Measurements from ENCODE around the gene ENPP6.
"Not testable (repeated sequence)": the region's sequence is repeated elsewhere in the genome, so short reads cannot be mapped to it uniquely, and the experiment has no call there.

Gene ENPP6

DNA sequence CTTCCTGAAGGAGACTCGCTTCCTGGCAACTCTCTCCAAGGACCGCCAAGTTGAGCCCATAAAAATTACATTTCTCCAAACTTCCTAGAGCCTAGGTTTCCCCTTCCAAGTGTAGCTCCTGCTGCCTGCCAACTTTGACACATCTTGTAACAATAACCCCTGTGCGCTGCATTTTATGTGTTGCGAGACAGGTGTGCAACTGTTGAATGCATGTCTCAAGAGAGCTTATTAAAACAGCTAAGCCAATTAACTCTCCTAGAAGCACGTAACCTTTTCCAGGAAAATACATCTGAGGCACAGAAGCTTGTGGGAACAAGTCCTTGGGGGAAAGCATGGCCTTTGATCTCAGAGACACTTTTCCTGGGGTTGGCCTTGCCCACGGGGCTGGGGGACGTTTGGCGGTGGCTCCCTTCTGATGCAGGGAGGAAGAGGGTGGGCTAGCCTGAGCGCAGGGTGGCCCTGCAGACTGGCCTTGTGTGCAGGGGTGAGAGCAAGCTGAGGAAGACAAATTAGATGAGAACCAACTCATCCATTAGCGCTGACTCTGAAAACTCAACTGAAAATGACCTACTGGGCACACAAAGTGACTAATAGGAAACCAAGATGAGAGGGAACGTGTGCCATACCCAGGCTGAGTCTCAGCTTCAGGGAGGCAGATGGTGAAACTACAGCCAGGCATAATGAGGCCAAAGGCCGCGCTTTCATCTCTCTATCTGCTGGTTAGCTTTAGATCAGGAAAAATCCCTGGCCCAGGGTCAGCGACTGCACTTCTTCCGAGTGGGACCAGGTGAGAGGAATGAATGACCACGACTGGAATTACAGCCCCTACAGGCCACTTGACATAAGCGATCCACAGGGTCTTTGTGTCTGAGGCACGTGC is 75.3 kb downstream of the ENPP6 start:
- H3K27ac Mint-ChIP-seq, result peak overlapping the region; percentile 63
- H3K36me3 Mint-ChIP-seq (ENCODE audit: low read depth), result no peaks in the 10 kb centered on the region
- H3K9me3 Mint-ChIP-seq, result peaks cover 35% of the 10 kb centered on the region
- H3K4me1 Mint-ChIP-seq, result peaks cover 20% of the 10 kb centered on the region
- no peak overlapping the region for H3K4me3 Mint-ChIP-seq
- no peak for TF ChIP-seq CTCF (IDR thresholded peaks at IDR 0.05)
- DNase-seq, result no peak
- peaks cover 10% of the 10 kb centered on the region for H3K27me3 Mint-ChIP-seq (ENCODE audit: low read depth, poor library complexity)

DNA sequence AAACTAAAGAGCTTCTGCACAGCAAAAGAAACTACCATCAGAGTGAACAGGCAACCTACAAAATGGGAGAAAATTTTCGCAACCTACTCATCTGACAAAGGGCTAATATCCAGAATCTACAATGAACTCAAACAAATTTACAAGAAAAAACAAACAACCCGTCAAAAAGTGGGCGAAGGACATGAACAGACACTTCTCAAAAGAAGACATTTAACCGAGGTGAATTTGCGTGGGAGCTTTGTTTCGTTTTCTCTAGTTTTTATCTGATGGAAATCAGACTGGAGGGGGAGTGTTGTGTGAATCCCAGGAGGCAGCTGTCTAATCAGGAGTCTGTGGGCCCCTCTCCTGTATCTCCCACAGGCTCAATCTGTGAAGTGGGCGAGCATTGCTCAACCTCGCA is 76.8 kb downstream of the ENPP6 start:
- not testable (repeated sequence) for H3K4me3 Mint-ChIP-seq; DNase-seq; H3K27me3 Mint-ChIP-seq (ENCODE audit: low read depth, poor library complexity); H3K27ac Mint-ChIP-seq
- Mint-ChIP-seq H3K9me3 (peaks cover 50% of the 10 kb centered on the region), H3K36me3 (ENCODE audit: low read depth) (peaks cover 11% of the 10 kb centered on the region), H3K4me1 (peaks cover 20% of the 10 kb centered on the region)

DNA sequence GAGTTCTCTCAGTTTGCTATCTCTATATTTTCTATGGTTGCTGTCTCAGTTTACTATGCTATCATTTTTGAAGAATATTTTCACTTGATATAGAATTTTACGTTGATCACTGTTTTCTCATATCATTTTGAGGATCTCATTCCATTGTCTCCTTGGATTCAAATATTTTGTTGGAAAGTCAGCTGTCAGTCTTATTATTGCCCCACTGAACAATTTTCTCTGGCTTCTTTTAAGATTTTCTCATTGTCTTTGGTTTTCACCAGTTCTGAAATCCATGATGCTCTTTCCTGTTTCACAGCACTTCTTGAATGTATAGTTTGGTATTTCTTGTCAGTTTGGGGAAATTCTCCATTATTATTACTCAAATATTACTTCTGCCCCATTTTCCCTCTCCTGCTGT is 81.1 kb downstream of the ENPP6 start:
- no peak for TF ChIP-seq CTCF (IDR thresholded peaks at IDR 0.05)
- Mint-ChIP-seq H3K9me3 (peaks cover 54% of the 10 kb centered on the region), H3K4me1 (no peaks in the 10 kb centered on the region), H3K36me3 (ENCODE audit: low read depth) (peaks cover 13% of the 10 kb centered on the region), H3K27me3 (ENCODE audit: low read depth, poor library complexity) (no peaks in the 10 kb centered on the region), H3K4me3 (no peak overlapping the region), H3K27ac (no peak overlapping the region)
- DNase-seq, result no peak

DNA sequence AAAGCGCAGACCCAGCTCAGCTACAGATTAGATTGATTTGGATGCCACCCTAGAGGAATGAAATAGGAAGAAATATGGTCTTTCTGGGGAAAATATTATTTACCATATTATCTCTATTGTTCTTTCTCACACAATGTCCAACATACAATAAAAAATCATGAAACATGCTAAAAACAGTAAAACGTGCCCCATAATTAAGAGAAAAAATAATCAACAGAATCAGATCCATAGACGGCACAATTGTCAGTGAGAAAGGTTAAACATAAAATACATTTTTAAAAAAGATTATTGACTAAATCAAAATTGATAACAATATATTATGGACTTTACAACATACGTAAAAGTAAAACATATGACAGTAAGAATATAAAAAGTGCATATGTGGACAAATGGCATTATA is 90.9 kb downstream of the ENPP6 start:
- H3K36me3 Mint-ChIP-seq (ENCODE audit: low read depth), result no peaks in the 10 kb centered on the region
- no peak overlapping the region for H3K27ac Mint-ChIP-seq
- DNase-seq, result no peak
- peaks cover 23% of the 10 kb centered on the region for H3K9me3 Mint-ChIP-seq
- H3K4me1 Mint-ChIP-seq, result no peaks in the 10 kb centered on the region
- TF ChIP-seq CTCF (IDR thresholded peaks at IDR 0.05), result no peak
- no peak overlapping the region for H3K4me3 Mint-ChIP-seq
- H3K27me3 Mint-ChIP-seq (ENCODE audit: low read depth, poor library complexity), result peaks cover 5% of the 10 kb centered on the region

GRCh38 chr4:184122631-184123408 is 94.9 kb downstream of the ENPP6 start:
- no peak overlapping the region for H3K4me3 Mint-ChIP-seq
- no peak overlapping the region for H3K27ac Mint-ChIP-seq
- no peaks in the 10 kb centered on the region for H3K36me3 Mint-ChIP-seq (ENCODE audit: low read depth)
- no peak for TF ChIP-seq CTCF (IDR thresholded peaks at IDR 0.05)
- peaks cover 9% of the 10 kb centered on the region for H3K4me1 Mint-ChIP-seq
- no peak for DNase-seq
- H3K9me3 Mint-ChIP-seq, result peaks cover 20% of the 10 kb centered on the region
- peaks cover 10% of the 10 kb centered on the region for H3K27me3 Mint-ChIP-seq (ENCODE audit: low read depth, poor library complexity)

GRCh38 chr4:184120549-184121127 is 97.0 kb downstream of the ENPP6 start:
- Mint-ChIP-seq H3K27me3 (ENCODE audit: low read depth, poor library complexity) (peaks cover 7% of the 10 kb centered on the region), H3K9me3 (peaks cover 7% of the 10 kb centered on the region), H3K36me3 (ENCODE audit: low read depth) (no peaks in the 10 kb centered on the region), H3K4me1 (peaks cover 9% of the 10 kb centered on the region), H3K4me3 (no peak overlapping the region), H3K27ac (no peak overlapping the region)
- no peak for DNase-seq
- TF ChIP-seq CTCF (IDR thresholded peaks at IDR 0.05), result no peak
